Measurements from ENCODE around the gene MBNL1.

GRCh38 chr3:152318512-152318911 lies 49.8 kb downstream of the MBNL1 start:
- no peak for TF ChIP-seq CTCF (IDR thresholded peaks at IDR 0.05)
- no peak for TF ChIP-seq REST (IDR thresholded peaks at IDR 0.05; ENCODE audit: insufficient read depth in 1 of 2, low read depth in 2 of 2, low read length in 1 of 2)
- TF ChIP-seq SIN3A (IDR thresholded peaks at IDR 0.05; ENCODE audit: borderline replicate concordance, insufficient read depth, low read depth, low read length), result no peak
- no peak for TF ChIP-seq POLR2AphosphoS5 (IDR thresholded peaks at IDR 0.05; ENCODE audit: low read depth, low read length)
- no peak for TF ChIP-seq TCF7L2 (IDR thresholded peaks at IDR 0.05; ENCODE audit: low read depth, low read length)

Measured in Panc1 (cell line).